Prostate gland (tissue), 2 donors: ENCODE results near the gene PACS1.

ENCODE experiments used
- CTCF ChIP-seq, 4 experiments: fragments of 200-600 bp in 2 of 4; fragments of 450-650 bp in 2 of 4; sonication (generic) in 2 of 4; IDR thresholded peaks; 1 replicate in 3 of 4; 2 replicates in 1 of 4; pipeline ENCODE4 v1.5.1; 2016 to 2019; ENCODE audit warnings: antibody characterized with exemption in 4 of 4, mild to moderate bottlenecking in 2 of 4, moderate library complexity in 2 of 4
- POLR2A ChIP-seq: fragments of 450-650 bp; IDR thresholded peaks from one replicate; pipeline ENCODE4 v1.6.1; 2016; ENCODE audit warnings: antibody characterized with exemption, mild to moderate bottlenecking
- POLR2AphosphoS5 ChIP-seq: sonication (generic); formaldehyde crosslinking; IDR thresholded peaks from one replicate; pipeline ENCODE4 v1.6.1; 2017; ENCODE audit warnings: antibody characterized with exemption

DNA sequence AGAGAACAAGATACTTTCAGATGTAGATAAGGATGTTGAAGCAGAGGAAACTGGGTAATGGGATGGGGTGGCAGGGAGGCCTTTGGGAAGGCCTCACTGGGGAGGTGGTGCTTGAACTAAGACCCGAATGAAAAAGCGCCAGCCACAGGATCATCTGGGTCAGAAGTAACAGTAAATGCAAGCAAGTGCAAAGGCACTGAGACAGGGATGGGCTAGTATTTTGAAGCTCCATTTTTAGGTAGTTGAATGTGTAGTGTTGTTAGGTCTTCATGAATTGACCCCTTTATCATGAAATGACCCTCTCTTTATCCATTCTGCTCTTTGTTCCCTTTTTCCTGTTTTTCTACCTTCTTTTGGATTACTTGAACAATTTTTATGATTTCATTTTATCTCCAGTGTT is 6.2 kb upstream of the PACS1 start:
- no peak for TF ChIP-seq CTCF (IDR thresholded peaks at IDR 0.05)
- no peak for TF ChIP-seq POLR2AphosphoS5
- TF ChIP-seq POLR2A, result no peak
